Neural cell (in vitro differentiated cells): ENCODE data around the gene NUP107. TPM values are rescaled to one million over a fixed set of nuclear protein-coding genes. Genes with fewer than 3 reads are reported as not detected.

Experiments
- H2AFZ ChIP-seq: fragments of 200-600, 300-800 bp; sonication (generic), shearing (Covaris generic); 2 replicates; pipeline ENCODE4 v1.6.0; 2014; ENCODE audit warnings: low read depth, mild to moderate bottlenecking, antibody characterized with exemption, low read length, moderate library complexity
- H3F3A ChIP-seq: fragments of 200-600 bp; shearing (Covaris generic); 2 replicates; pipeline ENCODE4 v1.6.1; 2016; ENCODE audit warnings: mild to moderate bottlenecking, moderate library complexity, mixed read lengths, antibody characterized with exemption, low read length; ENCODE audit not compliant: insufficient read depth, poor library complexity, severe bottlenecking
- H3K27ac ChIP-seq: fragments of 200-600, 300-800 bp; sonication (generic), shearing (Covaris generic); 2 replicates; pipeline ENCODE4 v1.5.1; 2014; ENCODE audit warnings: mild to moderate bottlenecking, low read length, moderate library complexity
- H3K27me3 ChIP-seq: fragments of 300-800, 200-600 bp; sonication (generic), shearing (Covaris generic); 2 replicates; pipeline ENCODE4 v1.6.0; 2014; ENCODE audit warnings: mild to moderate bottlenecking, low read depth, low read length, moderate library complexity; ENCODE audit not compliant: insufficient read depth
- H3K36me3 ChIP-seq: fragments of 300-800, 200-600 bp; sonication (generic), shearing (Covaris generic); 2 replicates; pipeline ENCODE4 v1.5.1; 2014; ENCODE audit warnings: mild to moderate bottlenecking, antibody characterized with exemption, low read length, moderate library complexity; ENCODE audit not compliant: insufficient read depth
- H3K4me2 ChIP-seq: fragments of 300-800, 200-600 bp; sonication (generic), shearing (Covaris generic); 2 replicates; pipeline ENCODE4 v1.6.0; 2014; ENCODE audit warnings: mild to moderate bottlenecking, low read length
- H3K4me3 ChIP-seq: fragments of 300-800, 200-600 bp; sonication (generic), shearing (Covaris generic); 2 replicates; pipeline ENCODE4 v1.5.1; 2014; ENCODE audit warnings: mild to moderate bottlenecking, low read length, moderate library complexity
- H3K79me2 ChIP-seq: fragments of 200-600 bp; shearing (Covaris generic); replicated peaks from 2 replicates; pipeline ENCODE4 v1.6.0; 2014; ENCODE audit warnings: mild to moderate bottlenecking, low read length, moderate library complexity; ENCODE audit not compliant: insufficient read depth
- H3K9ac ChIP-seq: fragments of 300-800, 200-600 bp; sonication (generic), shearing (Covaris generic); 2 replicates; pipeline ENCODE4 v1.6.1; 2016; ENCODE audit warnings: mild to moderate bottlenecking, low read length, mixed read lengths
- H3K9me2 ChIP-seq: fragments of 200-600 bp; shearing (Covaris generic); 2 replicates; pipeline ENCODE4 v1.6.1; 2016; ENCODE audit warnings: mild to moderate bottlenecking, low read length, mixed read lengths; ENCODE audit not compliant: insufficient read depth
- H3K9me3 ChIP-seq: fragments of 200-600, 300-800 bp; sonication (generic), shearing (Covaris generic); 2 replicates; pipeline ENCODE4 v1.6.1; 2016; ENCODE audit warnings: mild to moderate bottlenecking, mixed run types, low read length, moderate library complexity, mixed read lengths
- H4K20me1 ChIP-seq: fragments of 200-600 bp; shearing (Covaris generic); 2 replicates; pipeline ENCODE4 v1.6.1; 2016; ENCODE audit warnings: mild to moderate bottlenecking, mixed run types; ENCODE audit not compliant: insufficient read depth
- CTCF ChIP-seq: fragments of 450-650 bp; IDR thresholded peaks from 2 replicates; pipeline ENCODE4 v1.5.1; 2014; ENCODE audit warnings: antibody characterized with exemption, mild to moderate bottlenecking, moderate library complexity; ENCODE audit not compliant: poor library complexity, severe bottlenecking
- EP300 ChIP-seq: fragments of 450-650 bp; conservative IDR thresholded peaks from 2 replicates; pipeline ENCODE4 v1.6.1; 2014; ENCODE audit warnings: antibody characterized with exemption, mild to moderate bottlenecking, moderate library complexity; ENCODE audit not compliant: poor library complexity, severe bottlenecking
- EZH2 ChIP-seq: fragments of 200-600, 300-800 bp; shearing (Covaris generic), sonication (generic); IDR thresholded peaks from 2 replicates; pipeline ENCODE4 v1.6.1; 2014; ENCODE audit warnings: antibody characterized with exemption, low read length, borderline replicate concordance, mild to moderate bottlenecking; ENCODE audit not compliant: insufficient read depth, poor library complexity, severe bottlenecking
- MXI1 ChIP-seq: fragments of 450-650 bp; conservative IDR thresholded peaks from 2 replicates; pipeline ENCODE4 v1.6.1; 2014; ENCODE audit warnings: antibody characterized with exemption, mild to moderate bottlenecking; ENCODE audit not compliant: poor library complexity, severe bottlenecking
- POLR2AphosphoS5 ChIP-seq: IDR thresholded peaks from 2 replicates; pipeline ENCODE4 v1.6.1; 2012
- RAD21 ChIP-seq: fragments of 450-650 bp; conservative IDR thresholded peaks from 2 replicates; pipeline ENCODE4 v1.6.1; 2014; ENCODE audit warnings: antibody characterized with exemption, mild to moderate bottlenecking, moderate library complexity
- SMC3 ChIP-seq: fragments of 450-650 bp; conservative IDR thresholded peaks from 2 replicates; pipeline ENCODE4 v1.6.1; 2014; ENCODE audit warnings: antibody characterized with exemption, mild to moderate bottlenecking, moderate library complexity; ENCODE audit not compliant: poor library complexity
- TAF1 ChIP-seq: IDR thresholded peaks from 2 replicates; pipeline ENCODE4 v1.6.1; 2012; ENCODE audit warnings: low read depth
- polyA plus RNA-seq: library from polyadenylated mRNA; depleted of rRNA; stranded (reverse); fragments of >200 nt; gene quantifications from 2 replicates; pipeline ENCODE4 v1.2.3, GENCODE V29; 2014
- TF ChIP-seq, protein P1 (sequence below): IDR thresholded peaks from 2 replicates; pipeline ENCODE4 v1.6.1; 2012; ENCODE audit warnings: borderline replicate concordance

The NUP107 gene
- polyA plus RNA-seq, 1 donor from 2014 or later, result 64.1 TPM

DNA sequence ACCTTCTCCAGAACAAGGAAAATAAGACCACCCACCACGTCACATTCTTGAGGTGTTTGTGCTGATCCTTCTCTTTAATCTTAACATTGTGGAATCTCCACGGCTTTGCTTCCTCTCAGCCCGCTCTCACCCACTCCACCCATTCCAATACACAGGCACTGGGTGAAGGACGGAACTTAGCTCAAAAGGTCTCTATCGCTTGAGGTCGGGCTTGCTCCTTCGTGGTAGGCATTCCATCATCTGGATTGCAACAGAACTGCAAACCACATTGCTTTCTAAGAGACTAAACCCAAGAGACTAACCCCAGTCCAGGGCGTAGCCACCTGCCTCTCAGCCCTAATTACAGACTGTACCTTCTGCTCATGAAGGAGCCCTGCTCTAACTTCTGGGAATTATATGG is 97.2 kb downstream of the NUP107 start:
- Histone ChIP-seq H3K27me3 (no peaks in the 10 kb centered on the region), H2AFZ (no peak overlapping the region), H3K36me3 (no peaks in the 10 kb centered on the region), H3K9me3 (no peaks in the 10 kb centered on the region), H4K20me1 (no peaks in the 10 kb centered on the region), H3K27ac (no peak overlapping the region), H3K9me2 (no peaks in the 10 kb centered on the region), H3K4me2 (no peak overlapping the region), H3K9ac (no peak overlapping the region), H3K79me2 (no peaks in the 10 kb centered on the region), H3K4me3 (no peak overlapping the region), H3F3A (no peaks in the 10 kb centered on the region)
- no peak for TF ChIP-seq CTCF
- no peak for TF ChIP-seq POLR2AphosphoS5
- TF ChIP-seq, protein P1, sequence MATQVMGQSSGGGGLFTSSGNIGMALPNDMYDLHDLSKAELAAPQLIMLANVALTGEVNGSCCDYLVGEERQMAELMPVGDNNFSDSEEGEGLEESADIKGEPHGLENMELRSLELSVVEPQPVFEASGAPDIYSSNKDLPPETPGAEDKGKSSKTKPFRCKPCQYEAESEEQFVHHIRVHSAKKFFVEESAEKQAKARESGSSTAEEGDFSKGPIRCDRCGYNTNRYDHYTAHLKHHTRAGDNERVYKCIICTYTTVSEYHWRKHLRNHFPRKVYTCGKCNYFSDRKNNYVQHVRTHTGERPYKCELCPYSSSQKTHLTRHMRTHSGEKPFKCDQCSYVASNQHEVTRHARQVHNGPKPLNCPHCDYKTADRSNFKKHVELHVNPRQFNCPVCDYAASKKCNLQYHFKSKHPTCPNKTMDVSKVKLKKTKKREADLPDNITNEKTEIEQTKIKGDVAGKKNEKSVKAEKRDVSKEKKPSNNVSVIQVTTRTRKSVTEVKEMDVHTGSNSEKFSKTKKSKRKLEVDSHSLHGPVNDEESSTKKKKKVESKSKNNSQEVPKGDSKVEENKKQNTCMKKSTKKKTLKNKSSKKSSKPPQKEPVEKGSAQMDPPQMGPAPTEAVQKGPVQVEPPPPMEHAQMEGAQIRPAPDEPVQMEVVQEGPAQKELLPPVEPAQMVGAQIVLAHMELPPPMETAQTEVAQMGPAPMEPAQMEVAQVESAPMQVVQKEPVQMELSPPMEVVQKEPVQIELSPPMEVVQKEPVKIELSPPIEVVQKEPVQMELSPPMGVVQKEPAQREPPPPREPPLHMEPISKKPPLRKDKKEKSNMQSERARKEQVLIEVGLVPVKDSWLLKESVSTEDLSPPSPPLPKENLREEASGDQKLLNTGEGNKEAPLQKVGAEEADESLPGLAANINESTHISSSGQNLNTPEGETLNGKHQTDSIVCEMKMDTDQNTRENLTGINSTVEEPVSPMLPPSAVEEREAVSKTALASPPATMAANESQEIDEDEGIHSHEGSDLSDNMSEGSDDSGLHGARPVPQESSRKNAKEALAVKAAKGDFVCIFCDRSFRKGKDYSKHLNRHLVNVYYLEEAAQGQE, result no peak
- no peak for TF ChIP-seq SMC3
- no peak for TF ChIP-seq RAD21
- no peak for TF ChIP-seq EZH2
- no peak for TF ChIP-seq EP300
- TF ChIP-seq MXI1, result no peak
- no peak for TF ChIP-seq TAF1

- Histone ChIP-seq H3F3A (no peaks in the 10 kb centered on the region), H3K9me3 (no peaks in the 10 kb centered on the region), H3K36me3 (no peaks in the 10 kb centered on the region), H3K27ac (no peak overlapping the region), H3K9me2 (no peaks in the 10 kb centered on the region), H3K4me3 (no peak overlapping the region), H2AFZ (no peak overlapping the region), H3K79me2 (no peaks in the 10 kb centered on the region), H3K4me2 (no peak overlapping the region), H3K27me3 (no peaks in the 10 kb centered on the region), H3K9ac (no peak overlapping the region), H4K20me1 (no peaks in the 10 kb centered on the region)
- TF ChIP-seq EZH2 (no peak), MXI1 (no peak), CTCF (no peak)
- TF ChIP-seq, protein P1, result no peak
Measured at GRCh38 chr12:68785358-68785757, 98.6 kb downstream of the NUP107 start.
